IPS-20b (cell line): Measurements from ENCODE around the gene GPRC5B.
A peak's percentile ranks its signal among the peaks of the same experiment; 100 is the strongest.

ENCODE experiments used
- H3K27ac ChIP-seq: one replicate; pipeline ENCODE4 v1.5.1; 2013; ENCODE audit warnings: low read length
- H3K27me3 ChIP-seq: 2 replicates; pipeline ENCODE4 v1.6.1; 2013; ENCODE audit warnings: mild to moderate bottlenecking, low read length, inconsistent platforms; ENCODE audit not compliant: insufficient read depth
- H3K36me3 ChIP-seq: 2 replicates; pipeline ENCODE4 v1.6.1; 2013; ENCODE audit warnings: low read depth, mild to moderate bottlenecking, inconsistent platforms, low read length, moderate library complexity; ENCODE audit not compliant: insufficient read depth
- H3K4me1 ChIP-seq: 2 replicates; pipeline ENCODE4 v1.6.1; 2013; ENCODE audit warnings: mild to moderate bottlenecking, control low read depth, inconsistent platforms, low read length, moderate library complexity; ENCODE audit not compliant: insufficient read depth
- H3K4me3 ChIP-seq: 2 replicates; pipeline ENCODE4 v1.5.1; 2013; ENCODE audit warnings: mild to moderate bottlenecking, low read length, inconsistent platforms
- H3K9ac ChIP-seq: 2 replicates; pipeline ENCODE4 v1.6.1; 2013; ENCODE audit warnings: low read depth, mild to moderate bottlenecking, inconsistent platforms, low read length, moderate library complexity
- H3K9me3 ChIP-seq: 2 replicates; pipeline ENCODE4 v1.6.1; 2013; ENCODE audit warnings: mild to moderate bottlenecking, low read depth, low read length, inconsistent platforms; ENCODE audit not compliant: insufficient read depth

Gene GPRC5B

GRCh38 chr16:19911747-19912454 is 27.3 kb upstream of the GPRC5B start:
- Histone ChIP-seq H3K27ac (no peak overlapping the region), H3K9me3 (no peaks in the 10 kb centered on the region), H3K4me3 (no peak overlapping the region), H3K27me3 (peaks cover 4% of the 10 kb centered on the region; the same call in 1 of the 2 replicates), H3K36me3 (no peaks in the 10 kb centered on the region), H3K4me1 (peaks cover under 1% of the 10 kb centered on the region; the same call in 1 of the 2 replicates), H3K9ac (no peak overlapping the region)

- Histone ChIP-seq H3K9me3 (no peaks in the 10 kb centered on the region), H3K4me1 (no peaks in the 10 kb centered on the region; the same call in 1 of the 2 replicates), H3K27ac (no peak overlapping the region), H3K9ac (no peak overlapping the region), H3K4me3 (no peak overlapping the region), H3K36me3 (no peaks in the 10 kb centered on the region), H3K27me3 (peaks cover 7% of the 10 kb centered on the region; the same call in 1 of the 2 replicates)
These were observed 26.6 kb upstream of the GPRC5B start for GRCh38 chr16:19911204-19911603.

GRCh38 chr16:19909750-19910322 is 25.2 kb upstream of the GPRC5B start:
- no peaks in the 10 kb centered on the region for H3K36me3 ChIP-seq
- no peaks in the 10 kb centered on the region; the same call in 1 of the 2 replicates for H3K4me1 ChIP-seq
- peaks cover 7% of the 10 kb centered on the region; the same call in 1 of the 2 replicates for H3K27me3 ChIP-seq
- no peak overlapping the region for H3K9ac ChIP-seq
- H3K9me3 ChIP-seq, result no peaks in the 10 kb centered on the region
- no peak overlapping the region for H3K27ac ChIP-seq
- H3K4me3 ChIP-seq, result no peak overlapping the region

DNA sequence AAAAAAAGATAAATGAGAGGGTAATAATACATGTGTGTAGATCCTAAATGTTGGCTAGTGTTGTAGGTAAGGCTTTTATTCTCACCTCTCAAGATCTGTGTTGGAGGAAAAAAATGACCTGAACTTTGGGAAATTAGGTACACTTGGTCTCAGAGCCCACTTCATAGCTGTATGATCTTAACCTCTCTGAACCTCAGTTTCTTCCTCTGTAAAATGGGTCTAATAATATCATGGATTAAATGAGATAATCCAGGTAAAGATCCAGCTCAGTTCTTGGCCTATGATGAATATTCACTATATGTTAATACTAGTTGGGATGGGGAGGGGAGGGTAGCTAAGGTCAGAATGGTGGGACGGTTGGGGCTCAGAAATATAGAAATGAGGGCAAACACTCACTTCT is 24.3 kb upstream of the GPRC5B start:
- no peak overlapping the region for H3K4me3 ChIP-seq
- H3K36me3 ChIP-seq, result no peaks in the 10 kb centered on the region
- peaks cover 7% of the 10 kb centered on the region; the same call in 1 of the 2 replicates for H3K27me3 ChIP-seq
- H3K9ac ChIP-seq, result no peak overlapping the region
- H3K9me3 ChIP-seq, result no peaks in the 10 kb centered on the region
- H3K27ac ChIP-seq, result no peak overlapping the region
- H3K4me1 ChIP-seq, result no peaks in the 10 kb centered on the region; the same call in 1 of the 2 replicates

DNA sequence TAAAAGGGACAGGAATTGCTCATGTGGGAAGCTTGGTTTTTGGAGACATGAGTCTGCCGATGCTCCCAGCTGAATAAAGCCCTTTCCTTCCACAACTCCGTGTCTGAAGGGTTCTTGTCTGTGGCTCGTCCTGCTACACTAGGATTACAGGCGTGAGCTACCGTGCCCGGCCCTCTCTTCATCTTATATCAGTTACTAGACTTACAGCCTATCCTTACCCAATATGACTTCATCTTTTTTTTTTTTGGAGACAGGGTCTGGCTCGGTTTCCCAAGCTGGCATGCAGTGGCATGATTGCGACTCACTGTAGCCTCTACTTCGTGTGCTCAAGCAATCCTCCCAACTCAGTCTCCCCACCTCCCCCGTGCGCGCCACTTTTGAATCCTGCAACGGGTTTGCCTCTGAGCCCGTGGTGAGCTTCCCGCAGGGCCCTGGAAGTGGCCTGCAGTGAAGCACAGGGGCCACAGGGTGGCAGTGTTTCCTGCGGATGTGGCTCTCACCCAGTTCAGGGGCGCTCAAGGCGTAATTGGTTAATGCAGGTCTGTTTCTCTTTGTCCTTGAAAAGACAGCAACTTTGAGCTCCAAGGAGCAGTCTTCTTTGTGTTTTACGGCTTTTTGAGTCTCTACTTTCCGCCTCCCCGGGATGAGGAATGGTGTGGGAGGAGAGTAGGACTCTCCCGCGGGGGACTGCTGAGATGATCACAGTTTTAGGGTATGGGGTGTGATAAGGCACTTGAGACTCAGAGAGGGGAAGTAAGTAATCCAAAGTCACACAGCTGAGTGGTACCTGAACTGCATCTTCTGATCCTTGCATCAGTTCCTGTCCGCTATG is 22.7 kb upstream of the GPRC5B start:
- no peak overlapping the region for H3K27ac ChIP-seq
- H3K9me3 ChIP-seq, result no peaks in the 10 kb centered on the region

GRCh38 chr16:19901164-19901563 is 16.5 kb upstream of the GPRC5B start:
- no peaks in the 10 kb centered on the region for H3K36me3 ChIP-seq
- H3K4me3 ChIP-seq, result no peak overlapping the region
- H3K27me3 ChIP-seq, result no peaks in the 10 kb centered on the region
- H3K9me3 ChIP-seq, result no peaks in the 10 kb centered on the region
- H3K27ac ChIP-seq, result no peak overlapping the region
- H3K4me1 ChIP-seq, result no peaks in the 10 kb centered on the region; the same call in 1 of the 2 replicates
- no peak overlapping the region for H3K9ac ChIP-seq

More for the DNA sequence above, 22.7 kb upstream of the GPRC5B start:
- Histone ChIP-seq H3K4me3 (no peak overlapping the region), H3K4me1 (no peaks in the 10 kb centered on the region; the same call in 1 of the 2 replicates), H3K36me3 (no peaks in the 10 kb centered on the region), H3K27me3 (peaks cover 7% of the 10 kb centered on the region; the same call in 1 of the 2 replicates), H3K9ac (no peak overlapping the region)

- Histone ChIP-seq H3K4me1 (no peaks in the 10 kb centered on the region; the same call in 1 of the 2 replicates), H3K36me3 (no peaks in the 10 kb centered on the region), H3K9ac (no peak overlapping the region), H3K4me3 (no peak overlapping the region), H3K27ac (no peak overlapping the region), H3K9me3 (no peaks in the 10 kb centered on the region), H3K27me3 (no peaks in the 10 kb centered on the region)
These were observed 14.9 kb upstream of the GPRC5B start for GRCh38 chr16:19899605-19899955.

DNA sequence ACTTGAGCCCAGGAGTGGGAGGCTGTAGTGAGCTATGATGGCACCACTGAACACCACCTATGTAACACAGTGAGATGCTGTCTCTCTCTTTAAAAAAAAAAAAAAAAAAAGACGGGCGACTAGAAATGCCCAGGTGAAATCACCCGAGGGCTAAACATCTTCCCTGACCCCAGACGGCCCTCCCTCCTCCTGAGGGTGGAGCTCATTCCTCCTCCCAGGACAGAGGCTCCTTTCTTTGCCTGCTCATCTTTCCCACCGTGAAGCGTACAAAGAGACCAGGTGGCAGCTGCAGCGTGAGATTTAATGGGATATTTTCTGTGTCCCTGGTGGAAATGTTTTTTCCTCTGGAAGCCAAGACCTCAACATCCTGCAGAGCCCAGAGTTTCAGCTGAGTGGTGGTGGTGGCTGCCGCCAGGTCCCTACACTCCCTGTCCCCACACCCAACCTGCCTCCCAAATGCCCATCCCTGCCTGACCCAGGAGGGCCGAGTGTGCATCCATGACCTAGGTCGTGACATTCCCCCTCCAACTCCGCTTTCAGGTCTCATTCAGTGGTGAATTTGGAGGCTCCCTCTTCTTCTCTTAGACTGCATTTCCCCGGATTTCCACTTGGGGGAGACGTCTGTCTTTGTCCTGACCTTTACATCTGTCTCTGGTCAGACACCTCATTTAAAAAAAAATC is 14.4 kb upstream of the GPRC5B start:
- H3K4me1 ChIP-seq, result no peaks in the 10 kb centered on the region; the same call in 1 of the 2 replicates

GRCh38 chr16:19898166-19898565 is 13.5 kb upstream of the GPRC5B start:
- no peak overlapping the region for H3K9ac ChIP-seq
- H3K4me3 ChIP-seq, result no peak overlapping the region
- no peaks in the 10 kb centered on the region; the same call in 1 of the 2 replicates for H3K4me1 ChIP-seq
- no peaks in the 10 kb centered on the region for H3K9me3 ChIP-seq
- H3K27ac ChIP-seq, result no peak overlapping the region
- H3K27me3 ChIP-seq, result no peaks in the 10 kb centered on the region
- H3K36me3 ChIP-seq, result no peaks in the 10 kb centered on the region

More for the DNA sequence above, 14.4 kb upstream of the GPRC5B start:
- Histone ChIP-seq H3K27ac (no peak overlapping the region), H3K4me3 (peak overlapping the region; percentile 37; the same call in 1 of the 2 replicates), H3K36me3 (no peaks in the 10 kb centered on the region), H3K9me3 (no peaks in the 10 kb centered on the region), H3K9ac (no peak overlapping the region), H3K27me3 (no peaks in the 10 kb centered on the region)

DNA sequence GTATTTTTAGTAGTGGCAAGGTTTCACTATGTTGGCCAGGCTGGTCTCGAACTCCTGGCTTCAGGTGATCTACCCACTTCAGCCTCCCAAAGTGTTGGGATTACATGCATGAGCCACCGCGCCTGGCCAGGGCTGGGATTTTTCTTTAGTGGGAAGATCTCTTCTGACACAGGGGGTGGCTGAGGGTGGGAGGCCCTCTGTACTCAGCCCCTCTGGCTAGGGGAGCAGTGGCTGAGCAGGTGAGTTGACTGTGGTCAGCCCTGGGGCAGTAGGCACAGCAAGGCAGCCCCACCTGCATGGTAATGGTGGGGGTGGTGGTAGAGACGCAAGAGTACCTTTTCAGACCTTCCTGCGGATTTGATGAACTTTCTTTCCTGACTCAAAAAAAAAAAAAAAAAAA is 12.3 kb upstream of the GPRC5B start:
- H3K27ac ChIP-seq, result no peak overlapping the region
- no peak overlapping the region for H3K9ac ChIP-seq
- no peaks in the 10 kb centered on the region; the same call in 1 of the 2 replicates for H3K4me1 ChIP-seq
- no peaks in the 10 kb centered on the region for H3K9me3 ChIP-seq
- no peak overlapping the region for H3K4me3 ChIP-seq
- no peaks in the 10 kb centered on the region for H3K27me3 ChIP-seq
- no peaks in the 10 kb centered on the region for H3K36me3 ChIP-seq

GRCh38 chr16:19894586-19894985 is 9.9 kb upstream of the GPRC5B start:
- Histone ChIP-seq H3K27me3 (no peaks in the 10 kb centered on the region), H3K36me3 (no peaks in the 10 kb centered on the region)

More at GRCh38 chr16:19894586-19894985, 9.9 kb upstream of the GPRC5B start:
- Histone ChIP-seq H3K27ac (no peak overlapping the region), H3K4me3 (no peak overlapping the region), H3K9ac (no peak overlapping the region), H3K4me1 (no peaks in the 10 kb centered on the region; the same call in 1 of the 2 replicates), H3K9me3 (no peaks in the 10 kb centered on the region)
